Tibial artery (tissue), 4 donors: ENCODE data around the gene FAM53C.

Experiments used
- DNase-seq, 2 donors: peaks; one replicate each; pipeline ENCODE4 v3.0.0-alpha.2; 2019
- H3K27ac ChIP-seq, 2 donors: fragments of 200-600 bp; sonication (generic) in 1 of 2; 1 replicate in 1 of 2; 2 replicates in 1 of 2; pipeline ENCODE4 v1.5.1; 2018 to 2019; ENCODE audit warnings: mild to moderate bottlenecking in 1 of 2
- H3K27me3 ChIP-seq, 2 donors: fragments of 200-600 bp; sonication (generic) in 1 of 2; one replicate each; pipeline versions ENCODE4 v1.5.1 to v1.6.0; 2016 to 2019
- H3K36me3 ChIP-seq, 3 donors: fragments of 200-600 bp; sonication (generic) in 2 of 3; one replicate each; pipeline ENCODE4 v1.5.1; 2016 to 2019; ENCODE audit warnings: mild to moderate bottlenecking in 2 of 3
- H3K4me1 ChIP-seq, 4 donors: fragments of 200-600 bp; sonication (generic) in 2 of 4; 1 replicate in 3 of 4; 2 replicates in 1 of 4; pipeline ENCODE4 v1.5.1; 2016 to 2019
- H3K4me3 ChIP-seq, 2 donors: fragments of 200-600 bp; sonication (generic) in 1 of 2; 1 replicate in 1 of 2; 2 replicates in 1 of 2; pipeline ENCODE4 v1.5.1; 2018 to 2019; ENCODE audit warnings: mild to moderate bottlenecking in 2 of 2
- H3K9me3 ChIP-seq, 3 donors: fragments of 200-600 bp; sonication (generic) in 1 of 3; one replicate each; pipeline ENCODE4 v1.5.1; 2016 to 2019
- CTCF ChIP-seq, 2 experiments: fragments of 200-600 bp in 1 of 2; fragments of 450-650 bp in 1 of 2; IDR thresholded peaks; one replicate each; pipeline ENCODE4 v1.5.1; 2017 to 2019; ENCODE audit warnings: antibody characterized with exemption in 2 of 2, mild to moderate bottlenecking in 1 of 2, moderate library complexity in 1 of 2
- intact Hi-C: fragments of 100-400 bp; cut with DNase I; formaldehyde crosslinking; loops from one replicate; pipeline ENCODE4 v1.15.0; 2023; ENCODE audit warnings: low total_unique reads

Gene FAM53C

GRCh38 chr5:138336952-138337684, 948 bp upstream of the FAM53C start:
- TF ChIP-seq CTCF (IDR thresholded peaks at IDR 0.05): no peak
- Histone ChIP-seq H3K4me3 (peak overlapping the region; percentile 80 to 97), H3K9me3 (no peaks in the 10 kb centered on the region), H3K4me1 (peaks cover 0 to 40% (median 26%) of the 10 kb centered on the region in 4 donors), H3K27me3 (no peaks in the 10 kb centered on the region), H3K36me3 (peaks cover 0 to 13% (median 2%) of the 10 kb centered on the region in 3 donors), H3K27ac (peak overlapping the region; percentile 95 to 98)
- peak; percentile 86 to 90 for DNase-seq
- intact Hi-C loops: no loop called here

DNA sequence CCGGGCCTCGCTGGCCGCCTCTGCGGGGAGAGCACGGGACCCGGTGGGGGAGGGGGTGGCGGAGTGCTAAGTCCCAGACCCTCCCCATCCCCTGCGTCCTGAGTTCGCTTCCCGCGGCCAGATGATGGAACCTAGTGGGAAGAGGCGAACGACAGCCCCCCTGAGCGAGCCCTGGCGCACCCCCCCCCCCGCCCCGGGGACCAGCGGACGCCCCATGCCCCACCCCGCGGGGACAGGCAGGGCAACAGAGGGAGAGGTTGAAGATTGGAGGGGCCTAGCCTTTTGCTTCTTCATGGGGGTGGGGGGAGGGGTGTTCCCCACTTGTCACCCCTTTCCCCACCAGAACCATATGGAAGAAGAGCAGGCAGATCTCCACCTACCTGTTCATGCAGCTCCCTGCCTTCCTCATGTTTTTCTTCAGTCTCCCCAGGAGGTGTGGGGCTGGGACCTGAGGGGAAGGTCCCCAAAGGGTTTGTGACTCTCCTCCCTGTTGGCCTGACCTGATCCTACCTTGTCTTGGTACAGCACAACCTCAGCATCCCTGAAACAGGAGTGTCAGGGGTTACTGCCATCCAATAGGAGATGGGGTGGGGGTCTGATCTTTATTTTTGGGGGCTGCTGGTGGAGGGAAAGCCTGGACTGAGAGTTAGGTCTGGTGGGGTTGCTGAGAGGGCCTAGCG, 485 bp downstream of the FAM53C start:
- no peaks in the 10 kb centered on the region for H3K27me3 ChIP-seq
- no peaks in the 10 kb centered on the region for H3K9me3 ChIP-seq
- TF ChIP-seq CTCF (IDR thresholded peaks at IDR 0.05): no peak
- H3K36me3 ChIP-seq: peaks cover 6 to 25% (median 13%) of the 10 kb centered on the region in 3 donors
- H3K4me1 ChIP-seq: peaks cover 0 to 35% (median 24%) of the 10 kb centered on the region in 4 donors
- peak overlapping the region; percentile 95 to 98 for H3K27ac ChIP-seq
- peak overlapping the region; percentile 80 to 97 for H3K4me3 ChIP-seq
- intact Hi-C loops: no loop called here
- DNase-seq: no peak

DNA sequence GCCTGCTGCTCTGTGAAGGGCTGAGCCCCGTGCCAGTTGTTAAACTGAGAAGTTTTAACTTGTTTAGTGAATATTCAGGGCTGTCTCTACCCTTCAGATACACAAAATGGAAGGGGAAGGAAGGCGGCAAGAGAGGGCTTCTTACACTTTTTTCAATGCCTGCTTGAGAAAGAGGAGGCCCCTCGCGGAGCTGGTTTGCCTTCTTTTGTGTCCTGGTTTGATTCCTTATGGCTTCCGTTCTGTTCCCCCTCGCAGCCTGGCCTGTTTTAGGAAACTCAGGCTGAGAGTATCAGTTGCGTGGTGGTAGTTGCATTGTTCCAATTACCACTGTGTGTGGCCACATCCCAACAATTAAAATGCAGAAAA, 1.0 kb downstream of the FAM53C start:
- Histone ChIP-seq H3K27ac (peak overlapping the region; percentile 95 to 98), H3K27me3 (no peaks in the 10 kb centered on the region), H3K9me3 (no peaks in the 10 kb centered on the region), H3K4me1 (peaks cover 0 to 35% (median 24%) of the 10 kb centered on the region in 4 donors), H3K4me3 (peak overlapping the region; percentile 80 to 97), H3K36me3 (peaks cover 12 to 30% (median 18%) of the 10 kb centered on the region in 3 donors)
- no peak for DNase-seq
- no peak for TF ChIP-seq CTCF (IDR thresholded peaks at IDR 0.05)
- intact Hi-C loops: no loop called here

DNA sequence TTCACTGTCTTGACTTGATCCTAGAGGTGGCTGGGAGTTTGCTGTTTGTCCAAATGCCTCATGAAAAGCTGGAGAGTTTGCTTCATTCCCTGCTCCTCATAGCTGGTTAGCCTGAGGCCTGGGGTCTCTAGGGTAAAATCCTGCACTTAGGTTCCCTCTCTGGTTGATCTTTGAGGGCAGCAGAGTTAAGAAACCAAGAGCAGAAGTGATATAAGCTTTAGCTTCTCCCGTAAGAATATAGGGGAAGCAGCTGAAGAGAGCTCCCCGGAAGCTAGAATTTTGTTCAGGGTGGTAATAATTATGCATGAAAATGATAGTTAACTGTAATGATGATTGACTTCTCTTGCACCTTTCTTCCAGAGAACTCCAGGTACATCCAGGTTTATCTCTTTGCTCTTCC, 1.4 kb downstream of the FAM53C start:
- Histone ChIP-seq H3K27me3 (no peaks in the 10 kb centered on the region), H3K4me3 (peak overlapping the region; percentile 80 to 97), H3K4me1 (peaks cover 0 to 35% (median 24%) of the 10 kb centered on the region in 4 donors), H3K9me3 (no peaks in the 10 kb centered on the region), H3K36me3 (peaks cover 14 to 34% (median 22%) of the 10 kb centered on the region in 3 donors), H3K27ac (peak overlapping the region; percentile 95 to 98)
- TF ChIP-seq CTCF (IDR thresholded peaks at IDR 0.05): no peak
- intact Hi-C loops: no loop called here
- DNase-seq: no peak

- intact Hi-C loops: no loop called here
- H3K4me3 ChIP-seq: peak overlapping the region in 1 of 2 donors; percentile 80
- DNase-seq: no peak
- H3K36me3 ChIP-seq: peaks cover 19 to 40% (median 27%) of the 10 kb centered on the region in 3 donors
- peak overlapping the region; percentile 95 to 98 for H3K27ac ChIP-seq
- H3K4me1 ChIP-seq: peaks cover 0 to 35% (median 24%) of the 10 kb centered on the region in 4 donors
- no peaks in the 10 kb centered on the region for H3K9me3 ChIP-seq
- no peaks in the 10 kb centered on the region for H3K27me3 ChIP-seq
- TF ChIP-seq CTCF (IDR thresholded peaks at IDR 0.05): no peak
Measured at GRCh38 chr5:138340008-138340407, 1.9 kb downstream of the FAM53C start.
